Neural cell (in vitro differentiated cells): ENCODE results near the gene TMEM135.

Source experiments
- CTCF ChIP-seq: fragments of 450-650 bp; IDR thresholded peaks from 2 replicates; pipeline ENCODE4 v1.5.1; 2014; ENCODE audit warnings: antibody characterized with exemption, mild to moderate bottlenecking, moderate library complexity; ENCODE audit not compliant: poor library complexity, severe bottlenecking
- POLR2AphosphoS5 ChIP-seq: IDR thresholded peaks from 2 replicates; pipeline ENCODE4 v1.6.1; 2012
- REST ChIP-seq: IDR thresholded peaks from 2 replicates; pipeline ENCODE4 v1.6.1; 2012; ENCODE audit warnings: borderline replicate concordance
- TAF1 ChIP-seq: IDR thresholded peaks from 2 replicates; pipeline ENCODE4 v1.6.1; 2012; ENCODE audit warnings: low read depth

- TF ChIP-seq POLR2AphosphoS5: no peak
- TF ChIP-seq TAF1: no peak
- no peak for TF ChIP-seq CTCF
- TF ChIP-seq REST: no peak
Measured at GRCh38 chr11:87212891-87213290, 175.2 kb downstream of the TMEM135 start.
